ENCODE measurements around the gene HAGHL.
"Not testable (repeated sequence)": the region's sequence is repeated elsewhere in the genome, so short reads cannot be mapped to it uniquely, and the experiment has no call there.

Gene HAGHL

GRCh38 chr16:735982-736453, 9.1 kb downstream of the HAGHL start:
- DNase-seq, result no peak

DNA sequence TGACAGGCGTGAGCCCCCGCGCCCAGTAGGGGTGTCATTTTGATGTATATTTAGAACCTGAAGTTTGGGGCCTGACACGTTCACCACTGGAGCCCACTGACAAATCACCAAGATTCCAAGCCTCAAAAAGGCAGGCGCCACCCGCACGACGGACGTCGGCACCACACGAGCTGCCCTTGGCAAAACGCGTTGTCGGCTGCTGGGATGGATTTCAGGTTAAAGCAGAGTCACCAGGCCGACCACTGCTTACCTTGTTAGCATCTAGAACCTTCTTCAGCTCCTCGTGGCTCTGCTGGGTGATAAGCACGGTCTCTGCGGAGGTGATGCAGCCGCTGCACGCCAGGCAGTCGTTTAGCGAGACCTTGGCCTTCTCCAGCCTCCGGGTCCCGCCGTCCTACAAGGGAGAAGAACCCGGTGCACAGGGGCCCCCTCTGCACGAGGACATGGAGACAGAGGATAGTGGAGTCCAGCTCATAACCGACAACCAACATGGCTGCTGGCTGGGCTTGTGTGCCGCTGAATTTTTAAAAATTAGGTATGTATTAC, 10.1 kb downstream of the HAGHL start:
- no peak for DNase-seq

- DNase-seq, result no peak
These were observed 12.9 kb downstream of the HAGHL start for GRCh38 chr16:739560-740458.

DNA sequence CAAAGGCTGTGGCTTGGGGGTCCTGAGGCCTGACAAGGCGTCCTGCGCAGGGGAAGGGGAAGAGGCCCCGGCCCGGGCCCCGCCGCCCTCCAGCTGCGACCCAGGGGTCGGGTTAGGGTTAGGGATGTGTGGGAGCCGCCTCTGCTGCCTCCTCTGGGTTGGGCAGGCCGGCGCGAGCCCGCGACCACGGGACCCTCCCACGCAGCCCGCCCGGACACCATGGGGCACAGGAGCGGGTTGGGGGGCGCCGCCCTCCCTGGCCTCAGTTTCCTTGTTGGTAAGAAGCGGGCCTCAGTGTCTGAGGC, 13.5 kb downstream of the HAGHL start:
- DNase-seq, result no peak

DNA sequence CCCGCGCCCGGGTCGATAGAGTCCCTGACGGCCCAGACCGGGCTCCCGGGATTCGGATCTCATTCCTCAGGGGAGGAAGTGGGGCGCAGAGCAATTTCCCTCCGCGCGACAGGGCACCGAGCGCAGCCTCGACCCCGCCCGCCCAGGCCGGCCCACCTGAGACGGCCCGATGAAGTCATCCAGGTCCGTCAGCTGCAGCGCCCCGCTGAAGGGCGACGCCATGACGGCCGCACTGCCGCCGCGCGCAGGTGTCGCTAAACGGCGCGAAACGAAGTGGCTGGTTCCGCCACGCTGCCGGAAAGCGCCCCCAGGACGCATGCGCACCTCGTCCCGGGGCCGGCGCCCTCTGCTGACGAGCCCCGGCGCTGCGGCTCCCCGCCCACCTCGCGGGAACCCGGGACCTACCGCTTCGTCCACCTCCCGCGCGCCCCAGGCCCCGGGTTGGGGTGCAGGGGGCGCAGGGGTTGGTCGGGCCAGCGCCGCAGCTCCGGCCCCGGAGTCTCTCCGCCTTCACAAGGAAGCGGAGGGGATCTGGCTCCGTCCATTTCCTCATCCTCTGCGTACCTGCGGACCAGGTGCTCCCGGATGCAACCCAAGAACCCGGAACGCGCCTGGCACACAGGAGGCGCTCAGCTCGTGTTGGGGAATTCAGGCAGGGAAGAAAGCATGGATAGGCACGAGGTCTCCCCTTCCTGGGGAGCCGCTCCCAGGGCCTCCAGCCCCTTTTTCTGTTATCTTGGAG, 14.0 kb downstream of the HAGHL start, which contains the start of gene CIAO3:
TSS of gene CIAO3 (minus strand) at position 234 of the 742 bp plus-strand sequence. CDS start at position 222, 12 bp downstream.
- peak; percentile 95 for DNase-seq

DNA sequence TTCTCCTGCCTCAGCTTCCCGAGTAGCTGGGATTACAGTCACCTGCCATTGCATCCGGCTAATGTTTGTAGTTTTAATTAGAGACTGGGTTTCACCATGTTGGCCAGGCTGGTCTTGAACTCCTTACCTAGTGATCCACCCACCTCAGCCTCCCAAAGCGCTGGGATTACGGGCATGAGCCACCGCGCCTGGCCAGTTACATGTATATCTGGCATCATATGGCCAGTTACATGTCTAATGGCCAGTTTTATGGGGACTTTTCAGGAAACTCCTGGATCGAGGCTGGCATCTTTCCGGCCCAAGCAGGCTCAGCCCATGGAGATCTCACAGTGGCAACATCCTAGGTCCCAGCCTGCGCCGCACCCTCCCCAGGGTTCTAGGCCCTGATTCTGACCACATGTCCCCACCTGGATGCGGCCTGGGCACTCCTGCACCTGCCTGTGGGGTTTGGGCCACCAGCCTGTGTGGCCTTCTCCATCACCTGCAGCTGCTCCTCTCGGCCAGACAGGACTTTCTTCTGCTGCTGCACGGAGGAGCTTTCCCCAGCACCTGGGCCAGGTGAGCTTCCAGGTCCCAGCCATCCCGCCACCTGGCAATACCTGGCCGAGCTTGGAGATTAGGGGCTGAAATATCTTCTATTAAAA, 15.2 kb downstream of the HAGHL start:
- no peak for DNase-seq

- not testable (repeated sequence) for DNase-seq
These were observed 16.0 kb downstream of the HAGHL start for GRCh38 chr16:742894-743293.

GRCh38 chr16:743794-744500, 17.0 kb downstream of the HAGHL start:
- DNase-seq, result no peak

GRCh38 chr16:745739-746138, 18.8 kb downstream of the HAGHL start:
- DNase-seq, result no peak

DNA sequence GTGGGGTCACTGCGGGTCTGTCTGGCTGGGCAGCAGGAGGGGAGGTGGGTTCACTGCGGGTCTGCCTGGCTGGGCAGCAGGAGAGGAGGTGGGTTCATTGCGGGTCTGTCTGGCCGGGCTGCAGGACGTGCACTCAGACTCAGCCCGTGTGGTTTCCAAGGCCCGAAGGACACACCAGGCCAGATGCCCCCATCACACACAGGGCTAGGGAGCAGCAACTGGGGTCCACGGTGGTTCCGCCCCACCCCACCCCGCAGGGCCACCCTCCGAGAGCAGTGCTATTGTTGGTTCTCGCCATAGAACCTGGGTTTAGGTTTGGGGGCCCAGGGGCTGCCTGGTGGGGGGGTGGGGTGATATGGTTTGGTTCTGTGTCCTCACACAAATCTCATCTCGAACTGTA, 19.7 kb downstream of the HAGHL start:
- DNase-seq, result no peak

- DNase-seq, result no peak
These were observed 21.3 kb downstream of the HAGHL start for GRCh38 chr16:747978-748746.

DNA sequence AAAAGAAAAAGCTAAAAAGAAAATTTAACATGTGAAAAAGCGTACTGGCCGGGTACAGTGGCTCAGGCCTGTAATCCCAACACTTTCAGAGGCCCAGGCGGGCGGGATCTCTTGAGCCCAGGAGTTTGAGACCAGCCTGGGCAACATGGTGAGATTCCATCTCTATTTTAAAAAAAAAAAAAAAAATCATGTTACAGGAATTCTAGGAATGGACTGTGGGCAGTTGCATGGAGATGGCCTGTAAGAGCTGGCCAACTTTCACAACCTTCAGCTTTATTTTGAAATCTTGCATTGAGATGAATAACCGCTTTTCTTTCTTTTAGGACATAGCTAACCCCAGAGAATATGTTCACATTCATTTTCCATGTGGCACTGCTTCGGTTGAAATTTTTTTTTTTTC, 22.1 kb downstream of the HAGHL start:
- no peak for DNase-seq

DNA sequence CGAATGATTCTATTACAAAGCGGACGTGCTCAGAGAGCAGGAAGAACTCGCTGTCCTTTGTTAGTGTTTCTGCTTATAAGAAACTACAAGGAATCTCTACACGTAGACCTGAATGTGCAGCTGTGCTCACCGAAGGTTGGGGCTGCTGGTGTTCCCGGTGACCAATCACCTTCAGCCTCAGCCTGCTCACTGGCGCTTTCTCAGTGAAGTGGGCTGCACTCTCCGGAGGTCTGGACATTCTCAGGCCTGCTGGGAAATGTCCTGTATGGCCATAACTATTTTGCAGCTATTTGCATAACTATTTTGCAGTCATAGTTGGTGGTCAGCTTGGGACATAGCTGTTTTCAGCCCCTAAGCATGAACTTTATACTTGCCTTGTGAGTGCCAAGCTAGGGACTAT, 23.6 kb downstream of the HAGHL start:
- no peak for DNase-seq

GRCh38 chr16:751152-752006, 24.5 kb downstream of the HAGHL start:
- DNase-seq, result no peak

- no peak for DNase-seq
These were observed 25.1 kb downstream of the HAGHL start for GRCh38 chr16:752007-752312.

DNA sequence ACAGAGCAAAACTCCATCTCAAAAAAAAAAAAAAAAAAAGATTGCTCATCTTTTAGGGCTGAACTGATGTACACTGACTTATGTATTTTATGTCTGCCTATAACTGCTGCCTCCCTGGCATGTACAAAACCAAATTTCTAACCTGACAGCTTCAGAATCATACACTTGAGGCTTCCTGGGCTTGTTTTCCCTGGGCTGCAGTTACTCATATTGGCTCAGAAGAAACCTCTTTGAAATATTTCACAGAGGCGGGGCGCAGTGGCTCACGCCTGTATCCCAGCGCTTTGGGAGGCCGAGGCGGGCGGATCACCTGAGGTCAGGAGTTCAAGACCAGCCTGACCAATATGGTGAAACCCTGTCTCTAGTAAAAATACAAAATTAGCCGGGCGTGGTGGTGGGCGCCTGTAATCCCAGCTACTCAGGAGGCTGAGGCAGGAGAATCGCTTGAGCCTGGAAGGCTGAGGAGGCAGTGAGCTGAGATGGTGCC, 27.3 kb downstream of the HAGHL start:
- not testable (repeated sequence) for DNase-seq

- no peak for DNase-seq
These were observed 27.8 kb downstream of the HAGHL start for GRCh38 chr16:754656-755055.

DNA sequence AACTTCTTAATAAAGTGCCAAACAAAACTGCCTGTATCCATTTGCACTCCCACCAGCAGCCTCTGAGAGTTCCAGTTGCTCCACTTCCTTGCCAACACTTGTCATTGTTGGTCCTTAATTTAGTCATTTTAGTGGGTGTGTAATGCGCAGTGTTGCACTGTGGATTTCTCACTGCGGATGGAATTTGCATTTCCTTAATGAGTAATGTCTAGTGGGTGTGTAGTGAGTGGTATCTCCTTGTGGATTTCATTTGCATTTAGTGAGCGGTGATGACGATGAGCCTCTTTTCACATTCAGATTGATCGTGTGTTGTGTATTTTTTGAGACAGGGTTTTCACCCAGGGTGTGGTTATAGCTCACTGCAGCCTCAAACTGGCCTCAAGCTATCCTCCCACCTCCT, 29.5 kb downstream of the HAGHL start:
- no peak for DNase-seq

DNA sequence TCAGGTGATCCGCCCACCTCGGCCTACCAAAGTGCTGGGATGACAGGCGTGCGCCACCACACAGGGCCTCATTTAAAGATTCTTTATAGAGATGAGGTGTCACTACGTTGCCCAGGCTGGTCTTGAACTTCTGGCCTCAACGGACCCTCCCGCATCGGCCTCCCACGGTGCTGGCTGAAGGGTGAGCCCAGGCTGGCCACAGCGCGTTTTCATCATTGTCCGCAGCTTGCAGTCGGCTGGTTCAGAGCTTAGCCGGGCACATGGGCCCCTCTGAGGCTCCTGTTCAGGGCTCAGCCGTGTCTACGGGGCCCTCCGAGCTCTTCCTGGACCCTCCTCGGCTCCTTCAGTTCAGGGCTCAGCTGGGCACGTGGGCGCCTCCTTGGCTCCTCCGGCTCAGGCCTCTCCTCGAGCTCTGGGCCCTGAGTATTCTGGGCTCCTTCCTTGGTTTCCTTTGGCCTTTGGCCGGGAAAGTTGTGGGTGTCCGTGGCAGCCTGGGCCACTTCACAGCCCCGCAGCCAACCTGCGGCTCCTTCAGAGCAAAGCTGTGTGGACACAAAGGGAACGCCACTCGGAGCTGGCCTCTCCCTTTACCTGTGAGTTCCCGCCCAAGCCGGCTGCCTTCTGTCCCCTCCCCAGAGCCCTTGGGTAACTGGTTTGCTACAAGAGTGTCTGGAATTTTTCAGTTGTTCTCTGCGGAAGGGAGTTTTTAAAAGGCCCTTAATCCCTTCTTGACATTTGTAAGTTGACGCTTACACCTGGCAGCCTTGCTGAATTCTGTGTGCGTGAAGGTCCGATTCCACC, 32.4 kb downstream of the HAGHL start:
- DNase-seq, result no peak

GRCh38 chr16:760065-760464, 33.2 kb downstream of the HAGHL start:
- DNase-seq, result no peak
